22Rv1 (cell line): ENCODE measurements around the gene ZFHX3.

Experiments
- CTCF ChIP-seq: fragments of 450-650 bp; IDR thresholded peaks from 2 replicates; pipeline ENCODE4 v1.5.1; 2017; ENCODE audit warnings: mild to moderate bottlenecking
- ZFX ChIP-seq: fragments of 450-650 bp; IDR thresholded peaks from 2 replicates; pipeline ENCODE4 v1.6.1; 2017; ENCODE audit warnings: antibody characterized with exemption, borderline replicate concordance

DNA sequence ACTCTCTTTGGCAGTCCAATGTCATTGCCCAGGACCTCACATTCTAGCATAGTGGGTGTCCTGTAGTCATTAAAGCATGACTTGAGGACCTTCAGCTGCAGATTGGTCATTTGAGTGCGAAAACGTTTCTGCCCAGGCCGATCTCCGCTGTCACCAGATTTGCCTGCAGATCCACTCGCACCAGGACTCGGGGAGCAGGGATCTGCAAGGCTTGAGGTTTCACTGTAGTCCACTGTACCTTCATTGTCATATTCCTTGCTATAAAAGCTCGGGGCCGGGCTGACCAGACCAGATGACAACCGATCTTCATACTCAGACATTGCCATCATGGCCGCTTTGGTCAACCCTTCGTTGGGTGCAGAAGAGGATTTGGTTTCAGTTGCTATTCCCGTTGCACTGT, 254.2 kb downstream of the ZFHX3 start:
- no peak for TF ChIP-seq CTCF
- no peak for TF ChIP-seq ZFX
